Stimulated activated CD8-positive, alpha-beta memory T cell treated with anti-CD3 and anti-CD28 coated beads, Interleukin-15, amount 100 ng/mL, for 24 hours (primary cell): Measurements from ENCODE around the gene APOE.

Source experiments
- DNase-seq: peaks from one replicate; pipeline ENCODE4 v3.0.0-alpha.2; 2020; ENCODE audit warnings: low read depth

APOE gene

GRCh38 chr19:44954649-44955504 lies 49.3 kb downstream of the APOE start, which contains the start of gene CLPTM1:
TSS of gene CLPTM1 (plus strand) at chr19:44955380. CDS start at chr19:44955396, 16 bp downstream.
- peak; percentile 97 for DNase-seq

- no peak for DNase-seq
Observed at GRCh38 chr19:44955505-44956439, 50.2 kb downstream of the APOE start.

- no peak for DNase-seq
Observed at GRCh38 chr19:44957526-44957925, 51.9 kb downstream of the APOE start.

- DNase-seq = no peak
Observed at GRCh38 chr19:44958090-44958489, 52.5 kb downstream of the APOE start.
